Urinary bladder (tissue), 4 donors: ENCODE results near the gene SLC26A9. TPM values are rescaled to one million over a fixed set of nuclear protein-coding genes. Genes with fewer than 3 reads are reported as not detected.

Experiments
- DNase-seq: peaks from one replicate; pipeline ENCODE4 v3.0.0-alpha.2; 2015; ENCODE audit errors: extremely low spot score
- H3K27ac ChIP-seq: one replicate; pipeline ENCODE4 v1.5.1; 2013; ENCODE audit warnings: low read depth, mild to moderate bottlenecking, moderate library complexity
- H3K36me3 ChIP-seq: one replicate; pipeline ENCODE4 v1.6.1; 2013; ENCODE audit warnings: mild to moderate bottlenecking, moderate library complexity; ENCODE audit not compliant: insufficient read depth
- H3K4me1 ChIP-seq: one replicate; pipeline ENCODE4 v1.6.1; 2013; ENCODE audit warnings: mild to moderate bottlenecking, moderate library complexity; ENCODE audit not compliant: insufficient read depth
- H3K4me3 ChIP-seq: one replicate; pipeline ENCODE4 v1.5.1; 2013; ENCODE audit warnings: low read depth, low read length
- WGBS: extraction: QIAGEN DNeasy Blood & Tissue Kit; methylation state at CpG from one replicate; pipeline ENCODE4 v1.1.7; 2013; 5-methylcytosine and 5-hydroxymethylcytosine counted together
- polyA plus RNA-seq: library from polyadenylated mRNA; stranded (reverse); fragments of 200-250 nt; gene quantifications from one replicate; pipeline ENCODE4 v1.2.3, GENCODE V29; 2013
- total RNA-seq: library from RNA; depleted of rRNA; stranded (reverse); fragments of >200 nt; gene quantifications from one replicate; pipeline ENCODE4 v1.2.3, GENCODE V29; 2014
- donor health status: healthy with polysubstance abuse.
- donor health status: healthy.

Gene SLC26A9, protein sequence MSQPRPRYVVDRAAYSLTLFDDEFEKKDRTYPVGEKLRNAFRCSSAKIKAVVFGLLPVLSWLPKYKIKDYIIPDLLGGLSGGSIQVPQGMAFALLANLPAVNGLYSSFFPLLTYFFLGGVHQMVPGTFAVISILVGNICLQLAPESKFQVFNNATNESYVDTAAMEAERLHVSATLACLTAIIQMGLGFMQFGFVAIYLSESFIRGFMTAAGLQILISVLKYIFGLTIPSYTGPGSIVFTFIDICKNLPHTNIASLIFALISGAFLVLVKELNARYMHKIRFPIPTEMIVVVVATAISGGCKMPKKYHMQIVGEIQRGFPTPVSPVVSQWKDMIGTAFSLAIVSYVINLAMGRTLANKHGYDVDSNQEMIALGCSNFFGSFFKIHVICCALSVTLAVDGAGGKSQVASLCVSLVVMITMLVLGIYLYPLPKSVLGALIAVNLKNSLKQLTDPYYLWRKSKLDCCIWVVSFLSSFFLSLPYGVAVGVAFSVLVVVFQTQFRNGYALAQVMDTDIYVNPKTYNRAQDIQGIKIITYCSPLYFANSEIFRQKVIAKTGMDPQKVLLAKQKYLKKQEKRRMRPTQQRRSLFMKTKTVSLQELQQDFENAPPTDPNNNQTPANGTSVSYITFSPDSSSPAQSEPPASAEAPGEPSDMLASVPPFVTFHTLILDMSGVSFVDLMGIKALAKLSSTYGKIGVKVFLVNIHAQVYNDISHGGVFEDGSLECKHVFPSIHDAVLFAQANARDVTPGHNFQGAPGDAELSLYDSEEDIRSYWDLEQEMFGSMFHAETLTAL
- not detected for total RNA-seq
- polyA plus RNA-seq = not detected

DNA sequence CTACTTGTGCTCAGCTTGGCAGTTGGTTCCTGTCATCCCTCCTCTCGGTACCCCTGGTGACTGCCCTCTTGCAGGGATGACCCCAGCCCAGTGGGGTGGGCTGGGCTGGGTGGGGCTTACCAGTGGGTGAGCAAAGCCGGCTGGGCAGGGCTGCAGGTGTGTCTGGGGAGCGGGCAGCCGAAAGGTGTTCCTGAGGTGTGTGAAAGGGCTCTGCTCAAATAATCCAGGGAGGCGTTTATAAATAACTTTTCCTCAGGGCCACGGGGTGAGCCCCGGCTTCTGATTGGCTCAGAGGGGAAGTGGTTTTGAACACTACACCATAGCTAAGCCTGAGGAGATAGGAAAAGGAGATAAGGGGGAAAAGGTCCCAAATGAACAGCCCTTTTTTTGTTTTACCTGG is at the start of gene SLC26A9:
TSS of gene SLC26A9 (minus strand) at position 212 of the 400 bp plus-strand sequence. CDS start 7,636 bp downstream, outside the sequence.
- WGBS = 45% methylated on average over 7 of the region's 7 CpGs
- Histone ChIP-seq H3K4me3 (no peak within 1 kb of the TSS), H3K27ac (no peak within 1 kb of the TSS), H3K36me3 (no peaks in the 10 kb centered on the region), H3K4me1 (no peaks in the 10 kb centered on the region)
- no peak for DNase-seq

DNA sequence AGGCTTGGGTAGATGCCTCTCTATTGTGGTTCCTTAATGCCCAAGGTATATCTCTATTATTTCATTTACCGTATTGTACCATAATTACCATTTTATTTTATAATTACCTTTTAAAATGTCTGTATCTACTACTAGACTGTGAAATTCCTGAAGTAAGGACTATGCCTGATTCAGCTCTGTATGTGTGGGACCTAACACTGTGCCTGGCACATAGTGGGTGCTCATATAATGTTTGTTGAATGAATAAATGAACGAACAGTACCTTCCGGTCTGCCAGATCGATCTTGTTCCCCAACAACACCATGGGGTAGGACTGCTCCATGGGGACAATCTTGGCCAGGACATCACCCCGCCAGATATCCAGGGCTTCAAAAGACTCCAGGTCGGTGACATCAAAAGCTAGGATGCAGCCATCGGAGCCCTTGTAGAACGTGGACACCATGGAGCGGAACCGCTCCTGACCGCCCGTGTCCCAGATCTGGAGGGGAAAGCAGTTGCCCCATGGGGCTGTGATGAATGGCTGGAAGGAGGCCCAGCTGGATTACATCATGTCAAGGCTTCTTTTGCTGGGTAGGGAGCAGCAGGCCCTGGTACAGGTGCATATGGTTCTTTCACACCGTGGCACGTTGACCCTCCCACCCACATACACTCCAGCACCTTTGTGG is 49.1 kb upstream of the SLC26A9 start:
- no peak for DNase-seq
- H3K36me3 ChIP-seq = no peaks in the 10 kb centered on the region
- 98% methylated on average over 14 of the region's 14 CpGs for WGBS

DNA sequence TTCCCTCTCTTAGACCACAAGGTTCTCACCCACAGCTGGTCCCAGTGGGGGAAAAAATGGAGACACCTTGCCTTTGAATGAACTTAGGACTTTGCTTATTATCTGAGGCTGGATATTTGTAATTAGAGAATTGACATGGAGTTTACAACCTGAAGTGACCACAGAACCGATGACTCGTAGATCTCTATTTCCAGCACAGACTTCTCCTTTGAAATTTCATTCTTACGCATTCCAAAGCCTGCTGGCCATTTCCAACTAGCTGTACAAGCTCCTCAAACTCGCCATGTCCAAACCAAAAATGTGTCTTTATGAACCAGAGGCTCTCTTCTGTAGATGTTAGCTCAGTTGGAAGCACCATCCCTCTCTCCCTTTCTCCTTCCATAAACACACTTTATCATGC is 48.0 kb upstream of the SLC26A9 start:
- no peak for DNase-seq
- Histone ChIP-seq H3K36me3 (no peaks in the 10 kb centered on the region), H3K4me1 (no peaks in the 10 kb centered on the region), H3K27ac (no peak overlapping the region), H3K4me3 (no peak overlapping the region)
- 88% methylated on average over 4 of the region's 4 CpGs for WGBS

More for the DNA sequence above, 49.1 kb upstream of the SLC26A9 start:
- Histone ChIP-seq H3K27ac (no peak overlapping the region), H3K4me3 (no peak overlapping the region), H3K4me1 (no peaks in the 10 kb centered on the region)

DNA sequence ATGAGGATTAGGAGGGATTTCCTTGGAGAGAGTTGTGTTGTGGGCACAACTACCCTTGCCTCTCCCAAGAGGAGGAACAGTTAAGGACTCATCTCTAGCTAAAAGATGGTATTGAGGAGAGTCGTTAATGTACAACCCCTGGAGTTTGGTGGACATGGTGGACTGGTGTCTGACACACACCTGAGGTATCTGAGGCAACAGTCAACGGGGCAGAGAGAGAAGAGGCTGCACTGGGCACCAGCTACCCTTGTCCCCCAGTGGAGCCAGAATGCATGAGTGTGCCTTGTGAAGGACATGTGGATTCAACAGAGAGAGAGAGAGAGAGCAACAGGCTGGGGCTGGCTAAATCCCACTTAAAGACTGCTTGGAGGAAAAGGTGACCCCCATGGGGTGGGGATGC is 47.0 kb upstream of the SLC26A9 start:
- Histone ChIP-seq H3K4me3 (no peak overlapping the region), H3K4me1 (no peaks in the 10 kb centered on the region), H3K27ac (no peak overlapping the region), H3K36me3 (no peaks in the 10 kb centered on the region)
- no peak for DNase-seq
- 89% methylated on average over 2 of the region's 2 CpGs for WGBS

DNA sequence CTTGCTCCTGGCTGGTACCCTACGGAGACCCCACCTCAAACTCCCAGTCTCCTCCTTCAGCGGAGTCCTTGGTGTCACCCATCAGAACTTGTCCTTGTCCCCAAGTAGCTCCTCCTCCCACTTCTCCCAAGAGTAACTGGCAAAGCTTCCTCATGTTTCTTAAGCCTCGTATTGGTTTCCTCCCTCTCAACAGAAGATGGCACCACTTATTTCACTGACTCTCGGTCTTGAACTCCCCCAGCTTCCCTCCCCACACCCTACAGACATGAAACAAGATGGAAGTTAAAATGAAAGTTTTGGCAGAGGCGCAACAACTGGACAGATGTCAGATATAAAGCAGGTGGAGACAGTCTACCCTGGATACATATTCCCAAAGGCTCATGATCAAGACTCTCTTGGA is 46.5 kb upstream of the SLC26A9 start:
- Histone ChIP-seq H3K4me3 (no peak overlapping the region), H3K4me1 (no peaks in the 10 kb centered on the region), H3K36me3 (no peaks in the 10 kb centered on the region), H3K27ac (no peak overlapping the region)
- DNase-seq = no peak
- 90% methylated on average over 5 of the region's 5 CpGs for WGBS

DNA sequence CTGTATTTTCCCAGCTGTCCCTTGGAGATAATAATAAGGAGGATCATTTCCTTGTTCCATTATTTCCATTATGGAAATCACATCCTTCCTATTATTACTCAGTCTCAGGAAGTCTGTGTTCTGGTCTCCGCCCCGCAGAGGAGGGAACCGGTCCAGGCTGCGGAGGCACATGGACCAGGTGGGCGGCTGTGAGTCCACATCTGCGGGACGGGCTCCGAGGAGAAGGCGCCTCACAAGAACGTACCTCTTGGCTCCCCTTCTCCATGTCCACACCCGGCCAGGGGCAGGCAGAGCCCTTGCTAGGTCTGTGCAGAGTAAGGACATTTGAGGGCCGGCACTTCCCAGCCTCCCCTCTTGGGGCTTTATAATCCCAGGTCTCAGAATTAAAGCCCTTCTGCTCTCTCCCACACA is 45.3 kb upstream of the SLC26A9 start:
- WGBS = 76% methylated on average over 12 of the region's 12 CpGs
- H3K27ac ChIP-seq = no peak overlapping the region

DNA sequence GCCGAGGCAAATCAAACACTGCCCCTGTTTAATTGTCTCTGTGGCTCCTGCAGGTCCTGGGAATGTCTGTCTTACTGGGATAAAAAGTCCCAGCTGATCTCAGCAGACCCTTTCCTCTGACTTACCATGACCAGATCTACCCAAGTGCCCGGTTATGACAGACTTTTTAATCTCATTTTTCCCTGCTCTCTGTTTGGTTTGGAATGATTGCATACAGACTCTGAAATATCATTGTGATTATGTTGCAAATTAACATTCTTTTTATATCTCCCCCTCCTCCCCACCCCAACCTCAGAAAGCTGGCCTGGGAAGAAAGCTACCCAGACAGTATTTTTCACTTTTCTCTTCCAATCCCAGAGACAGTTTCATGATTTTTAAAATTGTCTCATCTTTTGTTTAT is 43.6 kb upstream of the SLC26A9 start:
- WGBS = 55% methylated on average over 2 of the region's 2 CpGs
- no peak for DNase-seq
- Histone ChIP-seq H3K4me3 (no peak overlapping the region), H3K36me3 (no peaks in the 10 kb centered on the region), H3K27ac (no peak overlapping the region), H3K4me1 (no peaks in the 10 kb centered on the region)

More for the DNA sequence above, 45.3 kb upstream of the SLC26A9 start:
- H3K36me3 ChIP-seq = no peaks in the 10 kb centered on the region
- H3K4me3 ChIP-seq = no peak overlapping the region
- no peaks in the 10 kb centered on the region for H3K4me1 ChIP-seq
- DNase-seq = no peak

DNA sequence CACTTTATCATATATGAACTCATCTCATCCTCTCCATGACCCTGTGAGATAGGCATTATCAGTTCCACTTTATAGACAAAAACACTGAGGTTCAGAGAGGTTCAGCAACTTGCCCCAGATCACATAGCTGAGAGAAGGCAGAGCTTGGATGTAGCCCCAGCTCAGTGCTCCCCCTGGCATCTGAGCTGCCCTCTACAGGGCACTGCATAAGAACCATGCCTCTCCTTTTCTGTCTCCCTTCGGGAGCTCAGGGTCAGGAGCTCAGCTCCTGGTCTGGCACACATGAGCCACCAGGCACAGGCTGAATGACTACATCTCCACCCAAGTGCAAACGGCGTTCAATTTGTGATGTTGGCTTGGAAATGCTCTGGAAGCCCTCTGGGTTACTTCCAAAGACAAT is 43.0 kb upstream of the SLC26A9 start:
- 75% methylated on average over 3 of the region's 3 CpGs for WGBS
- no peaks in the 10 kb centered on the region for H3K36me3 ChIP-seq
- no peak overlapping the region for H3K27ac ChIP-seq
- H3K4me1 ChIP-seq = no peaks in the 10 kb centered on the region
- DNase-seq = no peak
- no peak overlapping the region for H3K4me3 ChIP-seq

DNA sequence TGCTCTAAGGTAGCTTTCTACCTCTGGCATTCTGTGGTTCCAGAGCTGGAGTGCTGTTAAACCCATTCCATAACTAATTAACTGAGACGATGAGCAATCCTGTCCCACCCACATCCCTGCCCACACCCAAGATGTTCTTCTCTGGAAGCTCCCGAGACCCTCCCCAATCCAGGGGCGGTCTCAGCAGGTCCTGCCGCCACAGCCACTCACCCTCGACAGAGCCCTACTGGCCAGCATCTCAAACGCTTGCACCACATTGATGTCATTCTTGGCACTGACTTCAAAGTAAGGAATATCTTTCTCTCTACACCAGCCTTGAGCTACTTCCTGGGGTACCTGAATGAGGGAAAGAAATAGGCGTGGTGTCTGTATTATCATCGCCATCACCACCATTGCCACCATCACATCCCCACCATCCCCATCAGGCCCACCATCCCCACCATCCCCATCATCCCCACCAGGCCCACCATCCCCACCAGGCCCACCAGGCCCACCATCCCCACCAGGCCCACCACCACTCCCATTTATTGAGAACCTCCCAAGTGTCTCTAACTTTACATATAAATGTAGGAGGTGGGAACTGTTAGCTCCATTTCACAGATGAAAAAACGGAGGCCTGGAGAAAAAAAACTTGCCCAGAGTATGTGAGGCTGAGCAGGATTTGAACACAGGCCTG is 42.2 kb upstream of the SLC26A9 start:
- no peak overlapping the region for H3K4me3 ChIP-seq
- no peaks in the 10 kb centered on the region for H3K4me1 ChIP-seq
- 82% methylated on average over 9 of the region's 9 CpGs for WGBS
- H3K27ac ChIP-seq = no peak overlapping the region
- H3K36me3 ChIP-seq = no peaks in the 10 kb centered on the region
- DNase-seq = no peak

DNA sequence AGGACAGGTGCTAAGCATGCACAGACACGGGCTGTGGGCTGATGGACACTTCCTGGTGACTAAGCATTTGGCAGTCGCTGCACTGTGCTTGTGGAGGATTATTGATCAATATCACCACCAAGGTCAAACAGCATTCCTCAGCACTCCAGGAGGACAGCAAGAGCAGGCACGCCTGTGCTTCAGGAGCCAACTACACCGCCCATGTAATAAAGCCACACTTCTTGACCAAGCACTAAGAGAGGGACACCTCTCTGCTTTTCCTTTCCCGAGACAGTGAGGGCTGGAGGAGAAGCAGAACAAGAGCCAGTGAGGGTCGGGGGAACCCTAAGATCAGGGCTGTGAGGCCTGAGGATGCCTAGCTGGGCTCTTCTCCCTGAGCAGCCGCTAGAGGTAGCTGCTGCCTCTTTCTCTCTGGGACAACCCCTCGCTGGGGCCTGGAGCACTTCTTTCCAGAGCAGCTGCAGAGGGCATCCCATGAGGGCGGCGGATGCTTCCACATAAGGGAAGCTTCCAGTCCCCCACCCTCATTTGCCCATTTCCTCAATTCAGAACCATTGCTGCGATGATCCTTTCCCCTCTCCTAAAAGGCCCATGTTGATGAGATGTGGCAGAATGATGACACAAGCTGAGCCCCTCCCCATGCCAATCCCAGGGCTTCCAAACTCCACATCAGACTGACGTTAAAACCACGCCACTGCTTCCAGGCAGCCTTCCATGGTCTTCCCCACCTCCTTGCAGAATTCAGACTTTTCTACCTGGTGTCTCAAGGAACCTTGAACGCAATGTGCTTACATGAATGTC is 40.9 kb upstream of the SLC26A9 start:
- Histone ChIP-seq H3K4me3 (no peak overlapping the region), H3K36me3 (no peaks in the 10 kb centered on the region), H3K27ac (no peak overlapping the region), H3K4me1 (no peaks in the 10 kb centered on the region)
- no peak for DNase-seq
- 39% methylated on average over 14 of the region's 14 CpGs for WGBS

DNA sequence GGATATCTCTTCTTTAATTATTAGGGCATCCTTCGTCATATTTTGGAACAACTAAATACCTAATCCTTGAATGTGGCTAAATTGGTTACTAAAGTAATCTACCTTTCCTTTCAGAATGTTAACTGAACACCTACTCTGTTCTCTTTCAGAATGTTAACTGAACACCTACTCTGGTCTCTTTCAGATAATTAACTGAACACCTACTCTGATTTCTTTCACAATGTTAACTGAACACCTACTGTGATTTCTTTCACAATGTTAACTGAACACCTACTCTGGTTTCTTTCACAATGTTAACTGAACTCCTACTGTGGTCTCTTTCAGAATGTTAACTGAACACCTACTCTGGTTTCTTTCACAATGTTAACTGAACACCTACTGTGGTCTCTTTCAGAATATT is 38.0 kb upstream of the SLC26A9 start:
- Histone ChIP-seq H3K4me1 (no peaks in the 10 kb centered on the region), H3K27ac (no peak overlapping the region), H3K4me3 (no peak overlapping the region), H3K36me3 (no peaks in the 10 kb centered on the region)
- WGBS = 98% methylated on average over 1 of the region's 1 CpG
- DNase-seq = no peak

DNA sequence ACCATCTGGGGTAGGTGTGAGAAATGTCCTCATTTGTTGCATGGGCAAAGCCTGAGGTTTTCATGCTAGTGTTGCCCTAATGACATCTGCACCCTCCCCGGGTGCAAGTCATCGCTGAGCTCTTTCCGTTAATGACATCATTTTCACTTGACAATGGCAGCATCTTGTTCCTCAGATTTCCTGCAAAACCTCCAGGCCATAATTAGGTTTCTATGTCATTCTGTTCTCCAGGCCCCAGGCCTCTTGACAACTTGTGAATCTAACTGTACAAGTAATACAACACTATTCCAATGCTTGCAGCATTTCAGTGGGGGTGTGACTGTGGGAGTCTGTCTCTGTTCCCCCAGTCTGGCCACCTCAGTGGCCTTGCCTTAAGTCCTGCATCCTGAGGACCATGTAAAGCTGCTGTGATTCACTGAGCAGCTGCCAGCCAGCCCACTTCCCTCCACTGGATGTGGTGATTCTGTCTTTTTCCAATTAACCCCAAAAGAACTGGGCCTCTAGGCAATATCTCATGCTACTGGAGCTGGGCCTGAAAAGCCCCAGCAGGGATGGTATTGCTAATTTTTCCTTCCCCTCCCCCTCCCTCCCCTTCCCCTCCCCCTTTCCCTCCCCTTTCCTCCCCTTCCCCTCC is 37.1 kb upstream of the SLC26A9 start:
- 74% methylated on average over 3 of the region's 3 CpGs for WGBS
- Histone ChIP-seq H3K4me1 (no peaks in the 10 kb centered on the region), H3K4me3 (no peak overlapping the region), H3K27ac (no peak overlapping the region), H3K36me3 (no peaks in the 10 kb centered on the region)
- DNase-seq = no peak
